Measurements from ENCODE around the gene DUSP8. TPM values are rescaled to one million over a fixed set of nuclear protein-coding genes. Genes with fewer than 3 reads are reported as not detected.
A peak's percentile ranks its signal among the peaks of the same experiment; 100 is the strongest.

The DUSP8 gene
- total RNA-seq, 2 experiments from 2014 or later, result 83.9 to 91.2 TPM

DNA sequence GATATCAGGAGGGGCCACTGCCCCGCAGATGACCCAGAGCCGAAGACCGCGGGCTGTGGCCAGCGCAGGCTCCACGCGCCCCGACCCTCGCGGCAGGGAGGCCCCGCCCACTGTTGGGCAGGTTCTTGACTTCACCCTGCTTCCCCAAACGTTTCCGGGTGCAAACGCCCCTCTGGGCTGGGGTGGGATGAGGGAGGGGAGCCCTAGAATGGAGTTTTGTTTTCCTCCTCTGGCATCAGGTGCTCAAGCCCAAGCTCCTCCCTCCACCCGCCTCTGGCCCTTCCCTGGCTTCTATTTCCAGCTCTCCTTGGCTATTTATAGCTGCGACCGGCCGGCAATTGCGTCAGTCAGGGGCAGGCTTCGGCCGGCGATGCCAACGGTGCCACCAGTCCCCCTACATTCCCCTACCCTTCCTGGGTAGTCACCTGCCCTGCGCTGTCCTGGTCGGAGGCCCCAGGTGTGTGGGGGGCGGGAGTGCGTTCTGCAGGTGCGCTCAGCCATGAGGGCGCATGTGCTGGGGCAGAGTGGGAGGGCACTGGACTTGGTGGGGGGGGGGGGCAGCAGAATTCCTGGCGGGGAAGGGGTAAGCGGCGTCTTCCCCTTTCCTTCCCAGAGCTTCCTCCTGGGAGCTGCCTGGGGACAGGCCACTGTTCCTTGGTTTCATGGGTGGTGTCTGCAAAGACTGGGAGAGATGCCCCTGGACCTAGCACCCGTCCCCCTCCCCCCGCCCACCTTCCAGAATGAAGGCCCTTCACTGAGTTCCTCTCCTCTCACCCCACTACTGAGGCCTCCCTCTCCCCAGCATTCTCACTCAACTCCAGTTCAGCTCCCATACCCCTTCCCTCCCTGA, 23.6 kb downstream of the DUSP8 start:
- H3K36me3 Mint-ChIP-seq (ENCODE audit: low read depth), result no peaks in the 10 kb centered on the region
- peaks cover 0 to 29% of the 10 kb centered on the region in 2 experiments for H3K9me3 ChIP-seq (ENCODE audit: control insufficient read depth in 1 of 2, insufficient read depth in 1 of 2, low read length in 2 of 2)
- H3K27ac Mint-ChIP-seq, result no peak overlapping the region
- DNase-seq, result peak in 1 of 14 experiments; percentile 5
- no peak overlapping the region for H3K4me3 ChIP-seq (ENCODE audit: low read length)
- CTCF ChIA-PET, result interaction anchor here (5.6 kb wide), 1 partner anchor 26 kb away, joined by 83 read pairs; no protein-coding TSS in a partner anchor
- peaks cover 53% of the 10 kb centered on the region for H3K27me3 Mint-ChIP-seq
- H3K4me1 ChIP-seq (ENCODE audit: insufficient read depth, low read length), result peaks cover 26% of the 10 kb centered on the region
- no peak overlapping the region for H3K27ac ChIP-seq (ENCODE audit: low read depth in 1 of 2, low read length in 2 of 2)
- no peak for ATAC-seq (ENCODE audit: poor library complexity)
- H3K4me1 Mint-ChIP-seq (ENCODE audit: low read depth), result peaks cover 4% of the 10 kb centered on the region
- H3K4me3 Mint-ChIP-seq, result no peak overlapping the region
- H3K36me3 ChIP-seq (ENCODE audit: insufficient read depth, low read length), result no peaks in the 10 kb centered on the region
- TF ChIP-seq, protein P1, sequence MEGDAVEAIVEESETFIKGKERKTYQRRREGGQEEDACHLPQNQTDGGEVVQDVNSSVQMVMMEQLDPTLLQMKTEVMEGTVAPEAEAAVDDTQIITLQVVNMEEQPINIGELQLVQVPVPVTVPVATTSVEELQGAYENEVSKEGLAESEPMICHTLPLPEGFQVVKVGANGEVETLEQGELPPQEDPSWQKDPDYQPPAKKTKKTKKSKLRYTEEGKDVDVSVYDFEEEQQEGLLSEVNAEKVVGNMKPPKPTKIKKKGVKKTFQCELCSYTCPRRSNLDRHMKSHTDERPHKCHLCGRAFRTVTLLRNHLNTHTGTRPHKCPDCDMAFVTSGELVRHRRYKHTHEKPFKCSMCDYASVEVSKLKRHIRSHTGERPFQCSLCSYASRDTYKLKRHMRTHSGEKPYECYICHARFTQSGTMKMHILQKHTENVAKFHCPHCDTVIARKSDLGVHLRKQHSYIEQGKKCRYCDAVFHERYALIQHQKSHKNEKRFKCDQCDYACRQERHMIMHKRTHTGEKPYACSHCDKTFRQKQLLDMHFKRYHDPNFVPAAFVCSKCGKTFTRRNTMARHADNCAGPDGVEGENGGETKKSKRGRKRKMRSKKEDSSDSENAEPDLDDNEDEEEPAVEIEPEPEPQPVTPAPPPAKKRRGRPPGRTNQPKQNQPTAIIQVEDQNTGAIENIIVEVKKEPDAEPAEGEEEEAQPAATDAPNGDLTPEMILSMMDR (IDR thresholded peaks at IDR 0.05), result no peak
- intact Hi-C loops (cut with DNase I, micrococcal nuclease), result loop anchor here in 1 of 2 experiments (5.0 kb wide), 1 partner anchor 79 kb away; the partner anchor contains the start of gene KRTAP5-5
- peaks cover 26 to 47% of the 10 kb centered on the region in 2 experiments for H3K27me3 ChIP-seq (ENCODE audit: control insufficient read depth in 1 of 2, insufficient read depth in 2 of 2, low read length in 2 of 2)
- H3K9me3 Mint-ChIP-seq, result no peaks in the 10 kb centered on the region
- POLR2A ChIA-PET, result no interaction called here

- H3K4me3 Mint-ChIP-seq, result peak overlapping the region; percentile 20
- intact Hi-C loops (cut with DNase I, micrococcal nuclease), result loop anchor here in 1 of 2 experiments (5.0 kb wide), 1 partner anchor 80 kb away; the partner anchor contains the start of gene KRTAP5-5
- POLR2A ChIA-PET, result interaction anchor here (1.3 to 1.7 kb wide), 2 partner anchors 23 to 26 kb away, joined by 7 to 22 read pairs; no protein-coding TSS in a partner anchor
- H3K27me3 Mint-ChIP-seq, result peaks cover 49% of the 10 kb centered on the region
- H3K27ac ChIP-seq (ENCODE audit: low read depth in 1 of 2, low read length in 2 of 2), result no peak overlapping the region
- H3K27me3 ChIP-seq (ENCODE audit: control insufficient read depth in 1 of 2, insufficient read depth in 2 of 2, low read length in 2 of 2), result peaks cover 26 to 47% of the 10 kb centered on the region in 2 experiments
- no peaks in the 10 kb centered on the region for H3K36me3 Mint-ChIP-seq (ENCODE audit: low read depth)
- peaks cover 4% of the 10 kb centered on the region for H3K4me1 Mint-ChIP-seq (ENCODE audit: low read depth)
- H3K9me3 ChIP-seq (ENCODE audit: control insufficient read depth in 1 of 2, insufficient read depth in 1 of 2, low read length in 2 of 2), result peaks cover 0 to 29% of the 10 kb centered on the region in 2 experiments
- CTCF ChIA-PET, result interaction anchor here (1.0 to 5.6 kb wide), 4 partner anchors 10 to 27 kb away, joined by 4 to 83 read pairs (median 5); no protein-coding TSS in a partner anchor
- DNase-seq, result no peak
- no peak for ATAC-seq (ENCODE audit: poor library complexity)
- H3K4me3 ChIP-seq (ENCODE audit: low read length), result no peak overlapping the region
- TF ChIP-seq, protein P1 (IDR thresholded peaks at IDR 0.05), result no peak
- no peak overlapping the region for H3K27ac Mint-ChIP-seq
- H3K4me1 ChIP-seq (ENCODE audit: insufficient read depth, low read length), result peaks cover 26% of the 10 kb centered on the region
- no peaks in the 10 kb centered on the region for H3K9me3 Mint-ChIP-seq
- no peaks in the 10 kb centered on the region for H3K36me3 ChIP-seq (ENCODE audit: insufficient read depth, low read length)
These were observed 24.5 kb downstream of the DUSP8 start for GRCh38 chr11:1547467-1548098.
